Keratinocyte (primary cell): ENCODE data around the gene CNDP2. TPM values are rescaled to one million over a fixed set of nuclear protein-coding genes. Genes with fewer than 3 reads are reported as not detected.

Experiments used
- DNase-seq: peaks from one replicate; pipeline ENCODE4 v3.0.0-alpha.2; 2011; ENCODE audit warnings: low read depth, missing footprints, low spot score
- FAIRE-seq: peaks from 2 replicates; lab custom pipeline; 2011; peaks lifted over from hg19 to GRCh38; lab: Jason Lieb, UNC
- H2AFZ ChIP-seq: 2 replicates; pipeline ENCODE4 v1.6.0; 2012; ENCODE audit warnings: low read length, control low read depth, inconsistent platforms; ENCODE audit not compliant: control insufficient read depth
- H3K27ac ChIP-seq: 2 replicates; pipeline ENCODE4 v1.5.1; 2011; ENCODE audit warnings: low read length; ENCODE audit not compliant: control insufficient read depth, insufficient read depth
- H3K27me3 ChIP-seq: 3 replicates; pipeline ENCODE4 v1.6.0; 2011; ENCODE audit warnings: low read length; ENCODE audit not compliant: control insufficient read depth, insufficient read depth; ENCODE audit errors: extremely low read depth
- H3K36me3 ChIP-seq, 2 experiments: 2 replicates in 1 of 2; 3 replicates in 1 of 2; pipeline ENCODE4 v1.5.1; 2011; ENCODE audit warnings: low read length in 2 of 2, mild to moderate bottlenecking in 1 of 2; ENCODE audit not compliant: control insufficient read depth in 2 of 2, insufficient read depth in 2 of 2; ENCODE audit errors: extremely low read depth in 1 of 2
- H3K4me1 ChIP-seq: 3 replicates; pipeline ENCODE4 v1.5.1; 2011; ENCODE audit warnings: low read length; ENCODE audit not compliant: control insufficient read depth, insufficient read depth; ENCODE audit errors: extremely low read depth
- H3K4me2 ChIP-seq: 3 replicates; pipeline ENCODE4 v1.6.0; 2011; ENCODE audit warnings: low read depth, low read length; ENCODE audit not compliant: control insufficient read depth, insufficient read depth; ENCODE audit errors: extremely low read depth
- H3K4me3 ChIP-seq, 3 experiments: fragments of 200-600 bp in 1 of 3; sonication (generic) in 1 of 3; 2 replicates in 2 of 3; 3 replicates in 1 of 3; pipeline ENCODE4 v1.5.1; 2011 to 2016; ENCODE audit warnings: low read length in 3 of 3, mild to moderate bottlenecking in 3 of 3, control low read depth in 2 of 3, inconsistent platforms in 1 of 3, low read depth in 1 of 3, mixed read lengths in 1 of 3, mixed run types in 1 of 3, moderate library complexity in 1 of 3; ENCODE audit not compliant: control insufficient read depth in 2 of 3, insufficient read depth in 2 of 3; ENCODE audit errors: extremely low read depth in 1 of 3
- H3K79me2 ChIP-seq: 2 replicates; pipeline ENCODE4 v1.6.0; 2012; ENCODE audit warnings: low read length; ENCODE audit not compliant: control insufficient read depth, insufficient read depth
- H3K9ac ChIP-seq: 3 replicates; pipeline ENCODE4 v1.6.0; 2011; ENCODE audit warnings: low read length; ENCODE audit not compliant: control insufficient read depth, insufficient read depth; ENCODE audit errors: extremely low read depth
- H3K9me1 ChIP-seq: 3 replicates; pipeline ENCODE4 v1.6.0; 2011; ENCODE audit warnings: low read length; ENCODE audit not compliant: control insufficient read depth, insufficient read depth; ENCODE audit errors: extremely low read depth
- H3K9me3 ChIP-seq: 2 replicates; pipeline ENCODE4 v1.5.1; 2012; ENCODE audit warnings: low read depth, low read length; ENCODE audit not compliant: control insufficient read depth
- H4K20me1 ChIP-seq: 3 replicates; pipeline ENCODE4 v1.6.0; 2011; ENCODE audit warnings: low read length; ENCODE audit not compliant: control insufficient read depth, insufficient read depth; ENCODE audit errors: extremely low read depth
- EZH2 ChIP-seq: IDR thresholded peaks from one replicate; pipeline ENCODE4 v1.6.1; 2012; ENCODE audit warnings: inconsistent platforms, mild to moderate bottlenecking, low read length, moderate library complexity
- dilution Hi-C: fragments of 300-500 bp; cut with MboI; formaldehyde crosslinking; loops from one replicate; pipeline ENCODE4 v1.7.0; 2020; ENCODE audit warnings: low sequenced_read_pairs; ENCODE audit not compliant: extremely low pct_ligation_motif_present
- polyA plus RNA-seq, 5 experiments: library from polyadenylated mRNA; depleted of rRNA in 3 of 5; stranded (reverse) in 3 of 5; stranded (forward) in 1 of 5; unstranded in 1 of 5; fragments of >200 nt; gene quantifications; 1 replicate in 1 of 5; 2 replicates in 3 of 5; 3 replicates in 1 of 5; pipeline versions ENCODE4 v1.2.1 to v1.2.3, GENCODE V29; 2011 to 2012; ENCODE audit warnings: missing spikeins in 2 of 5, low read depth in 1 of 5, low replicate concordance in 1 of 5
- TF ChIP-seq, protein P1 (sequence below), 3 experiments: IDR thresholded peaks in 1 of 3; conservative IDR thresholded peaks in 1 of 3; optimal IDR thresholded peaks in 1 of 3; 2 replicates in 2 of 3; 3 replicates in 1 of 3; pipeline versions ENCODE3 to v1.5.1; 2011; ENCODE audit warnings: low read length in 3 of 3, mild to moderate bottlenecking in 3 of 3, moderate library complexity in 2 of 3, control low read depth in 1 of 3, inconsistent platforms in 1 of 3; ENCODE audit not compliant: insufficient read depth in 2 of 3; ENCODE audit errors: extremely low read depth in 1 of 3

The CNDP2 gene
- polyA plus RNA-seq, 1 donor (not counting 4 experiments of a cell fraction or from before 2014, with no cell fraction given), result 126 TPM

DNA sequence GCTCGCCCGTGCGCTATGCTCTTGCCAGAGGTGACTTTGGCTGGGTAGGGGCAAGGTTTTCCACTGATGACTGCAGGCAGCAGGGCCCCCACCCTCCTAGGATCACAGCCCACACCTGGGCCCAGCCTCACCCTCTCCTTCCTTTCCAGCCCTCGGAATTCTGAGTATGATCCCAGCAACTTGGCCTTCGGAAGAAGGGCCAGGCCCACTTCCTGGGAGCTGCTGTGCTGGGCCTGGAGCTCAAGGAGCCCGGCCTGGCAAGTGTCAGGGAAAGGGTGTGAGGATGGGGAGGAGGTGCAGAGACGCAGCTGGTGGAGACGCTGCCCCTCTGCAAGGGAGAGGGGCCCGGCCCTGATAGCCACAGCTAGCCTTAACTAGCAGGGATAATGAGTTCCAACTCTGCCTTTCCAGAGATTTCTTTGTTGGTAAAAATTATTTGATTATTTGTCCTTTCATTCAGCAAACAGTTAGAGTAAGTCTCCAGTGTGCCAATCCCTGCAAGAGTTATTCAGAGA lies 36.4 kb downstream of the CNDP2 start:
- dilution Hi-C loops, result no loop called here
- Histone ChIP-seq H3K27ac (no peak overlapping the region), H3K9ac (no peak overlapping the region), H3K9me3 (no peaks in the 10 kb centered on the region), H4K20me1 (no peaks in the 10 kb centered on the region), H3K79me2 (no peaks in the 10 kb centered on the region), H3K9me1 (no peaks in the 10 kb centered on the region), H2AFZ (no peak overlapping the region), H3K4me2 (no peak overlapping the region), H3K36me3 (no peaks in the 10 kb centered on the region), H3K4me3 (no peak overlapping the region), H3K27me3 (peaks cover 3% of the 10 kb centered on the region), H3K4me1 (no peaks in the 10 kb centered on the region)
- DNase-seq (no peak), FAIRE-seq (no peak)
- TF ChIP-seq EZH2, result no peak
- TF ChIP-seq, protein P1, sequence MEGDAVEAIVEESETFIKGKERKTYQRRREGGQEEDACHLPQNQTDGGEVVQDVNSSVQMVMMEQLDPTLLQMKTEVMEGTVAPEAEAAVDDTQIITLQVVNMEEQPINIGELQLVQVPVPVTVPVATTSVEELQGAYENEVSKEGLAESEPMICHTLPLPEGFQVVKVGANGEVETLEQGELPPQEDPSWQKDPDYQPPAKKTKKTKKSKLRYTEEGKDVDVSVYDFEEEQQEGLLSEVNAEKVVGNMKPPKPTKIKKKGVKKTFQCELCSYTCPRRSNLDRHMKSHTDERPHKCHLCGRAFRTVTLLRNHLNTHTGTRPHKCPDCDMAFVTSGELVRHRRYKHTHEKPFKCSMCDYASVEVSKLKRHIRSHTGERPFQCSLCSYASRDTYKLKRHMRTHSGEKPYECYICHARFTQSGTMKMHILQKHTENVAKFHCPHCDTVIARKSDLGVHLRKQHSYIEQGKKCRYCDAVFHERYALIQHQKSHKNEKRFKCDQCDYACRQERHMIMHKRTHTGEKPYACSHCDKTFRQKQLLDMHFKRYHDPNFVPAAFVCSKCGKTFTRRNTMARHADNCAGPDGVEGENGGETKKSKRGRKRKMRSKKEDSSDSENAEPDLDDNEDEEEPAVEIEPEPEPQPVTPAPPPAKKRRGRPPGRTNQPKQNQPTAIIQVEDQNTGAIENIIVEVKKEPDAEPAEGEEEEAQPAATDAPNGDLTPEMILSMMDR (optimal IDR thresholded peaks at IDR 0.05 in 1 of 3, IDR thresholded peaks at IDR 0.05 in 1 of 3, conservative IDR thresholded peaks at IDR 0.05 in 1 of 3; ENCODE audit: extremely low read depth in 1 of 3, insufficient read depth in 2 of 3, low read length in 3 of 3), result no peak

DNA sequence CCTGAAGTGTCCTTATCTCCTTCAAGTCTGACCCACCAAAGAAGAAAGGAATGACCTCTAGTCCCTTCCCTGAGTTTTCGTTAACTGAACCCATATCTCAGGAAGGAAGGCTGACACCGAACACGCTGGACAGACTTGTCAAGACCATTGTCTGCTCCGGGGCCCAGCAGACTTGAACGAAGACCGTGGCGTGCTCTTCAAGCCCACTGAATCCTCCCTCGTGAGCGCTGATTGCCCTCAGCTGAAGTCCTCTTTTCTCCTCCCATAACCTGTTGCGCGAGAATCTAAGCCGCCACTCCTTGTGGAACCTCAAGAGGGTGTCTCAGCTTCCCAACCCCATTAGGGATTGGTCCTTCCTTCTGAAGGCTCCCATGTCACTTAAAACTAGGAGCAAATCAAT lies 37.5 kb downstream of the CNDP2 start:
- DNase-seq, result no peak
- TF ChIP-seq, protein P1 (optimal IDR thresholded peaks at IDR 0.05 in 1 of 3, IDR thresholded peaks at IDR 0.05 in 1 of 3, conservative IDR thresholded peaks at IDR 0.05 in 1 of 3; ENCODE audit: extremely low read depth in 1 of 3, insufficient read depth in 2 of 3, low read length in 3 of 3), result no peak
- TF ChIP-seq EZH2, result no peak
- H3K9me1 ChIP-seq, result no peaks in the 10 kb centered on the region
- dilution Hi-C loops, result no loop called here
- H4K20me1 ChIP-seq, result no peaks in the 10 kb centered on the region
- H3K36me3 ChIP-seq, result no peaks in the 10 kb centered on the region
- H3K79me2 ChIP-seq, result no peaks in the 10 kb centered on the region
- no peaks in the 10 kb centered on the region for H3K9me3 ChIP-seq
- H3K27me3 ChIP-seq, result peaks cover 3% of the 10 kb centered on the region
- no peaks in the 10 kb centered on the region for H3K4me1 ChIP-seq
- H3K4me2 ChIP-seq, result no peak overlapping the region
- no peak overlapping the region for H3K4me3 ChIP-seq
- no peak overlapping the region for H3K27ac ChIP-seq
- no peak for FAIRE-seq
- H2AFZ ChIP-seq, result no peak overlapping the region
- no peak overlapping the region for H3K9ac ChIP-seq
